Spleen (tissue), 7 donors: ENCODE measurements around the gene MCM10.

Experiments used
- POLR2A ChIP-seq, 3 donors: fragments of 450-650 bp; IDR thresholded peaks; one replicate each; pipeline ENCODE4 v1.5.1; 2017; ENCODE audit warnings: antibody characterized with exemption in 3 of 3, mild to moderate bottlenecking in 1 of 3
- POLR2AphosphoS5 ChIP-seq, 3 donors: sonication (generic); formaldehyde crosslinking; IDR thresholded peaks; one replicate each; pipeline ENCODE4 v1.5.1; 2017; ENCODE audit warnings: antibody characterized with exemption in 3 of 3
- TF ChIP-seq, protein P1 (sequence below), 11 experiments: fragments of 200-600 bp in 7 of 11; fragments of 450-650 bp in 4 of 11; sonication (generic) in 4 of 11; IDR thresholded peaks in 8 of 11; conservative IDR thresholded peaks in 3 of 11; 1 replicate in 7 of 11; 2 replicates in 4 of 11; pipeline versions ENCODE4 v1.4.0 to v1.8.0; 2016 to 2021; ENCODE audit warnings: antibody characterized with exemption in 11 of 11, inconsistent platforms in 4 of 11, mild to moderate bottlenecking in 1 of 11
- donor health status: DM: no; HTN: no; CAD: no; lungs with moderate emphysema.
- donor health status: DM: no; HTN: no; CAD: no.
- donor health status: DM: no; HTN: no; CAD: no.

DNA sequence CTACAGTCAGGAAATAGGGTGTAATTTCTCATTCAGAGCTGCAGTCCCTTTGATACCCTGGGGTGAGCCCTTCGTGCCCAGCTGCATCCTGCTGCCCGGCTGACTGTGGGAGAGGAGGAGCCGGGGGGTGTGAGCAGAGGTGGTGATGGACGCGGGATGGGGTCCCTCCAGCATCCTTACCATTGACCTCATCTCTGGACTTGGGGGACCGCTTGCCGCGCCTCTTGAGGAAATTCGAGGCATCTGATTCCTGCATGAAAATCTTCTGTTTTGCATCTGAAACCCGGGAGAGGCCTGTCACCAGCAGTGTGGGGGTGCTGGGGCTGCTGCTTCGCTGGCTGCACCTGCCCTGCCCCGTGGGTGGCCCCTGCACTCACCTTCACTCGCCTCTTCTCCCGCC, 72.0 kb downstream of the MCM10 start:
- TF ChIP-seq, protein P1, sequence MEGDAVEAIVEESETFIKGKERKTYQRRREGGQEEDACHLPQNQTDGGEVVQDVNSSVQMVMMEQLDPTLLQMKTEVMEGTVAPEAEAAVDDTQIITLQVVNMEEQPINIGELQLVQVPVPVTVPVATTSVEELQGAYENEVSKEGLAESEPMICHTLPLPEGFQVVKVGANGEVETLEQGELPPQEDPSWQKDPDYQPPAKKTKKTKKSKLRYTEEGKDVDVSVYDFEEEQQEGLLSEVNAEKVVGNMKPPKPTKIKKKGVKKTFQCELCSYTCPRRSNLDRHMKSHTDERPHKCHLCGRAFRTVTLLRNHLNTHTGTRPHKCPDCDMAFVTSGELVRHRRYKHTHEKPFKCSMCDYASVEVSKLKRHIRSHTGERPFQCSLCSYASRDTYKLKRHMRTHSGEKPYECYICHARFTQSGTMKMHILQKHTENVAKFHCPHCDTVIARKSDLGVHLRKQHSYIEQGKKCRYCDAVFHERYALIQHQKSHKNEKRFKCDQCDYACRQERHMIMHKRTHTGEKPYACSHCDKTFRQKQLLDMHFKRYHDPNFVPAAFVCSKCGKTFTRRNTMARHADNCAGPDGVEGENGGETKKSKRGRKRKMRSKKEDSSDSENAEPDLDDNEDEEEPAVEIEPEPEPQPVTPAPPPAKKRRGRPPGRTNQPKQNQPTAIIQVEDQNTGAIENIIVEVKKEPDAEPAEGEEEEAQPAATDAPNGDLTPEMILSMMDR (IDR thresholded peaks at IDR 0.05 in 8 of 11, conservative IDR thresholded peaks at IDR 0.05 in 3 of 11) = no peak
- TF ChIP-seq POLR2AphosphoS5 (IDR thresholded peaks at IDR 0.05) = no peak
- TF ChIP-seq POLR2A (IDR thresholded peaks at IDR 0.05) = no peak
